Memory B cell (primary cell): ENCODE results near the gene NKX2-1.
"Not testable (repeated sequence)": the region's sequence is repeated elsewhere in the genome, so short reads cannot be mapped to it uniquely, and the experiment has no call there.

Experiments
- ATAC-seq: fragments of 150-1000 bp; cut with Tn5 transposase; 2 replicates; pipeline ENCODE4 v1.10.0; 2021; ENCODE audit warnings: low read depth, mild to moderate bottlenecking, moderate library complexity
- DNase-seq, 2 donors: peaks; one replicate each; pipeline ENCODE4 v3.0.0; 2022; ENCODE audit warnings: low spot score in 2 of 2
- H3K27ac Mint-ChIP-seq: one replicate; pipeline ENCODE4 v1.8.0; 2022; ENCODE audit warnings: mild to moderate bottlenecking, moderate library complexity, mixed read lengths
- H3K27me3 Mint-ChIP-seq: one replicate; pipeline ENCODE4 v1.8.0; 2022; ENCODE audit warnings: mixed read lengths
- H3K36me3 Mint-ChIP-seq: one replicate; pipeline ENCODE4 v1.8.0; 2022; ENCODE audit warnings: mild to moderate bottlenecking, mixed read lengths
- H3K4me1 Mint-ChIP-seq: one replicate; pipeline ENCODE4 v1.8.0; 2022; ENCODE audit warnings: mixed read lengths
- H3K4me3 Mint-ChIP-seq: one replicate; pipeline ENCODE4 v1.8.0; 2022; ENCODE audit warnings: mild to moderate bottlenecking, moderate library complexity, mixed read lengths
- H3K9me3 Mint-ChIP-seq: one replicate; pipeline ENCODE4 v1.8.0; 2022; ENCODE audit warnings: mixed read lengths

The NKX2-1 gene

GRCh38 chr14:36503771-36504741 is 16.0 kb downstream of the NKX2-1 start:
- H3K9me3 Mint-ChIP-seq: peaks cover 2% of the 10 kb centered on the region
- H3K4me3 Mint-ChIP-seq: no peak overlapping the region
- peaks cover 3% of the 10 kb centered on the region for H3K36me3 Mint-ChIP-seq
- H3K27ac Mint-ChIP-seq: no peak overlapping the region
- ATAC-seq (no peak), DNase-seq (no peak)
- H3K27me3 Mint-ChIP-seq: peaks cover 29% of the 10 kb centered on the region
- H3K4me1 Mint-ChIP-seq: peaks cover 3% of the 10 kb centered on the region

DNA sequence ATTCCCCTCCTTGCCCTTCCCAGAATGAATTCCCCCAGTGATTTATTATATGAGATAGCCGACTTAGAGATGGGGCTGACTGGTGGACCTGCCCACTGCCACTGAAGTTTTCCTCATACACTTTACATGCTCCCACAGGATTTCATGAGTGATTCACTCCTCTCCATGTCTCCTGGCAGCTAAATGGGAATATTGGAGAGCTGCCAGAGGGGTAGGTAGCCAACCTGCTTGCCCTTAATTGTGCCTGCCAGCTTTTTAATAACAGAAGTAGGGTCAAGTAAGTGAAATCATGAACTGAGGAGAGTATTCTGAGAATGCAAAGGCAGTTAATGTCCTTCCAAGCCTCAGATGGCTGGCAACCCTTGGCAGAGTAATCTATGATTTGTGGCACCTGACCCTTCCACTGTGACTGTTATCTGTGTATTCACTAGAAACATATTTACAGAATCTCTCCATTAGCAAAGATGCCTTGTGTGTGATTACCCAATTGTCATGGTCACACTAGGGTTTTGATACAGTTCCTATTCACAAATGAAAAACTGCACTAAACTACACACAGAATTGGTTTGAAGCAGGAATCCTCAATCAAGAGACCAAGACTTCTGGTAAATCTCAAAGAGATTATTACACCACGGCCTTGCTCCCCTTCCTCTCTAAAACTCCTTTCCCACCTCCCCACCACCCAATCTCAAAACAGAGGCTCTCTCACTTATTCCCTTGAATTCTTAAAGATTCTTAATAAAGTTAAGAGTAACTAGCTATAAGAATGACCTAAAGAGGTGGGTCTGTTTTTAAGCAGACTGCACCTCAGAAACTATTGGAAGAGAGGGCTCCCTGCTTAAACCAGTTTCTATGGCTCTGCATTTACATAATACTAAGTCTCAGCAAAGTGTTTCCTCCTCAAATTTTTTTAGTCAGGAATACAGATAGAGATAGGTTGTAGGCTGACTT is 17.2 kb downstream of the NKX2-1 start:
- Mint-ChIP-seq H3K36me3 (peaks cover 3% of the 10 kb centered on the region), H3K27me3 (peaks cover 30% of the 10 kb centered on the region), H3K27ac (no peak overlapping the region), H3K4me1 (peaks cover 3% of the 10 kb centered on the region), H3K4me3 (no peak overlapping the region), H3K9me3 (peaks cover 2% of the 10 kb centered on the region)
- DNase-seq: no peak
- no peak for ATAC-seq

DNA sequence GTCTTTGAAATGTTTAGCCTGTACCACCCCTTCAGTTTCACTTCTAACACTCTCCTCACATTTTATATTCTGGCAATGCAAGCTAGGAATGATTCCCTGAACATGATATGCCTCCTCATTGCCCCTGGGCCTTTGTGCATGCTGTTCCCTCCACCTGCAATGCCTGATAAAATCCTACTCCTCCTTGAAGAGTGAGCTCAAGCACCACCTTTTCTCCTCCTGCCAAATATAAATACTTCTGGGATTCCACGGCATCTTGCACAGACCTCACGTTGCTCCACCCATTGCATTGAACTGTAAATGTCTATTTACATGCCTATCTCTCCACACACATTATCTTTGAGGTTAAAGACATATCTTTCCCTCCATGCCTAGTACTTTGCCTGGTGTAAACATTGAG is 21.1 kb downstream of the NKX2-1 start:
- Mint-ChIP-seq H3K27me3 (peaks cover 15% of the 10 kb centered on the region), H3K27ac (no peak overlapping the region), H3K4me1 (no peaks in the 10 kb centered on the region), H3K36me3 (no peaks in the 10 kb centered on the region), H3K9me3 (no peaks in the 10 kb centered on the region), H3K4me3 (no peak overlapping the region)
- DNase-seq (no peak), ATAC-seq (no peak)

DNA sequence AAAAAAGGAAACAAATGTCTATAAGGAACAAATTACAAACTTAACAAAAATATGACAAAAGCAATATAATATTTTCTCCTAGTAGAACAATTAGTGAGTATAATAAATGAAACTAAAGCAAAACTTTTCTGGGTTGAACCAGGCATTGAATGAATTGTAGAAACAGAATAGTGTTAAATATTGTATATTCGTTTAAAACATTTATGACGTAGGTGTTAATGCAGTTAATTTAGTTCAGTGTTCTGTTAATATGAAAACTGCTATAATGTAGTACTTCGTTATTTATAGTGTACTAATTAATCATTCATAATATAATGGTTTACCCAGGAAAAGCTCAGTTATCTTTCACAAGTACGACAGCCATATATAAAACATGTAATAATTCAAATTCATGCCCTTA is 23.7 kb downstream of the NKX2-1 start:
- Mint-ChIP-seq H3K27me3 (peaks cover 5% of the 10 kb centered on the region), H3K36me3 (no peaks in the 10 kb centered on the region), H3K4me1 (no peaks in the 10 kb centered on the region), H3K4me3 (no peak overlapping the region), H3K27ac (no peak overlapping the region), H3K9me3 (no peaks in the 10 kb centered on the region)
- no peak for DNase-seq
- ATAC-seq: no peak

GRCh38 chr14:36495666-36496065 is 24.4 kb downstream of the NKX2-1 start:
- peaks cover 5% of the 10 kb centered on the region for H3K27me3 Mint-ChIP-seq
- no peak overlapping the region for H3K4me3 Mint-ChIP-seq
- ATAC-seq (no peak), DNase-seq (no peak)
- no peaks in the 10 kb centered on the region for H3K36me3 Mint-ChIP-seq
- H3K9me3 Mint-ChIP-seq: no peaks in the 10 kb centered on the region
- H3K27ac Mint-ChIP-seq: no peak overlapping the region
- no peaks in the 10 kb centered on the region for H3K4me1 Mint-ChIP-seq

DNA sequence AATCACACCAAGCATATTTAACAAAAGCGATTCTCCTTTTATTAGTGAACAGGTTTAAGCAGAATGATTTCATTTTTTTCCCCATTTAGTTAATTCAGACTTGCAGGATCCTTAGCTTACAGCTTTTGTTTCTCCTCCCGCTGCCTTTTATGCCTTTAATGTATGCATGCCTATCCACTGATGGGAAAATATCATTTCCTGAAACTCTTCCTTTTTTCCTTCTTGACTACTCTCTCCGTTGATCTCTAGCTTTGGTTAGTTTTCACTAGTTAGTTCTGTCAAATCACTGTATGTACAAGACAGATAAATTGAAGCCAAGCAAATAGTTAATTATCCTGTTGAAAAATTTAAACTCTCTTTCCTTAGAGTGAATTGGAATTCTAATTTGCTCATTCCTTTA is 26.3 kb downstream of the NKX2-1 start:
- no peak for ATAC-seq
- Mint-ChIP-seq H3K4me1 (no peaks in the 10 kb centered on the region), H3K9me3 (no peaks in the 10 kb centered on the region), H3K27ac (no peak overlapping the region), H3K27me3 (peaks cover 3% of the 10 kb centered on the region), H3K36me3 (no peaks in the 10 kb centered on the region), H3K4me3 (no peak overlapping the region)
- no peak for DNase-seq

DNA sequence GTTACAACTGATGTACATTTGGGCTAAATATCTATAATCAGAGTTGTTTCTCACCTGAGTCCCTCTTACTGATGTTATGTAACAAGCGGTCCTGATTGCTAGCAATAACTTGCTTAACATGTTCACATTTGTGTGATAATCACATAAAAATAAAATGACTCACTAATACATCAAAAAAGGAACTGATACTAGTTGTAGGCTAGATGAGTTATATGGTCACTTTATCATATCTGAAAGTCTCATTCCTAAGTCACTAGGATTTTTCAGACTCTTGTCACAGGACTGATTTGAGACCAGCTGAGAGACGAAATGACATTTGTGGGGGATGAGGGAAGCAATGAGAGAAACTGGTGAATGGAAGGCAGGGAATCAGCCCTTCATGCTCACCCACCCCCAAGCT is 34.3 kb downstream of the NKX2-1 start:
- H3K9me3 Mint-ChIP-seq: no peaks in the 10 kb centered on the region
- H3K27me3 Mint-ChIP-seq: no peaks in the 10 kb centered on the region
- ATAC-seq (no peak), DNase-seq (no peak)
- H3K4me3 Mint-ChIP-seq: no peak overlapping the region
- no peak overlapping the region for H3K27ac Mint-ChIP-seq
- no peaks in the 10 kb centered on the region for H3K36me3 Mint-ChIP-seq
- no peaks in the 10 kb centered on the region for H3K4me1 Mint-ChIP-seq

DNA sequence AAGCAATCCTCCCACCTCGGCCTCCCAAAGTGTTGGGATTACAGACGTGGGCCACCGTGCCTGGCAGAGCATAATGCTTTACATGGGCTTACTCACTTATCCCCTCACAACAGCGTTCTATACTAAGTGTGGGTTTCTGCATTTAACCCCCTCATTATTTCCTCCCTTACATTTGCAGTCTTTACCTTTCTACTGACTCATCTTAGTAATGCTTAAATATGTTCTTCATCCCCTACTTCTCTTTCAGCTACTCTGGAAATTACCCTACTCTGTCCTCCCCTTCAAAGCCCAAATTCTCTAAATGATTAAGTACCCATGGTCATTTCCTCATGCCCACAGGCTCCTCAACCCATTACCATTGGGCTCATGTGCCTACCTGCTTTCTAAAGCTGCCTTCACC is 40.7 kb downstream of the NKX2-1 start:
- ATAC-seq (no peak), DNase-seq (no peak)
- no peak overlapping the region for H3K4me3 Mint-ChIP-seq

GRCh38 chr14:36478782-36479181 is 41.2 kb downstream of the NKX2-1 start:
- H3K4me1 Mint-ChIP-seq: no peaks in the 10 kb centered on the region
- H3K4me3 Mint-ChIP-seq: no peak overlapping the region
- ATAC-seq (no peak), DNase-seq (no peak)
- H3K27ac Mint-ChIP-seq: no peak overlapping the region
- no peaks in the 10 kb centered on the region for H3K27me3 Mint-ChIP-seq
- H3K36me3 Mint-ChIP-seq: no peaks in the 10 kb centered on the region
- H3K9me3 Mint-ChIP-seq: peaks cover 2% of the 10 kb centered on the region

More for the DNA sequence above, 40.7 kb downstream of the NKX2-1 start:
- Mint-ChIP-seq H3K27me3 (no peaks in the 10 kb centered on the region), H3K9me3 (peaks cover 2% of the 10 kb centered on the region), H3K27ac (no peak overlapping the region), H3K4me1 (no peaks in the 10 kb centered on the region), H3K36me3 (no peaks in the 10 kb centered on the region)

- ATAC-seq (no peak), DNase-seq (no peak)
- Mint-ChIP-seq H3K27me3 (no peaks in the 10 kb centered on the region), H3K4me1 (no peaks in the 10 kb centered on the region), H3K4me3 (no peak overlapping the region), H3K9me3 (peaks cover 4% of the 10 kb centered on the region), H3K36me3 (no peaks in the 10 kb centered on the region), H3K27ac (no peak overlapping the region)
Measured at GRCh38 chr14:36477266-36477665, 42.8 kb downstream of the NKX2-1 start.

GRCh38 chr14:36476061-36476460 is 44.0 kb downstream of the NKX2-1 start:
- not testable (repeated sequence) for H3K4me3 Mint-ChIP-seq, H3K27ac Mint-ChIP-seq, H3K4me1 Mint-ChIP-seq, H3K9me3 Mint-ChIP-seq, H3K27me3 Mint-ChIP-seq, DNase-seq, ATAC-seq, H3K36me3 Mint-ChIP-seq

DNA sequence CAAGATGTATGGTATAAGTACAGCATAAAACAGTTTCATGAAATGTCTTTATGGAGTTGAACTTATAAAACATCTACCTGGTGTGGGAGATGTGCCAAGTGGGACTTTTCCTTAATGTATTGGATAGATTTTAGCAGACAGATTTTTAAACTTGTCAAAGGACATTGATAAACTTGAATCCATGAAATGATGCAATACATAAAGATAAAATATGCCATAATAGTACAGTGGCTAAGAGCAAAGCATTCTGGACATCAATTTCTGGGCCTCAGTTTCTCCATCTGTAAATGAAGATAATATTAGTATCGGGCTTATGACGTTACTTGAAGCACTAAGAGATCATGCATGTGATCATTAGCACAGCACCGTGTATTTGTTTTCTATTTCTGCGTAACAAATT is 45.4 kb downstream of the NKX2-1 start:
- Mint-ChIP-seq H3K4me1 (no peaks in the 10 kb centered on the region), H3K36me3 (no peaks in the 10 kb centered on the region), H3K27ac (no peak overlapping the region), H3K4me3 (no peak overlapping the region), H3K9me3 (peaks cover 5% of the 10 kb centered on the region), H3K27me3 (no peaks in the 10 kb centered on the region)
- ATAC-seq: no peak
- no peak for DNase-seq

DNA sequence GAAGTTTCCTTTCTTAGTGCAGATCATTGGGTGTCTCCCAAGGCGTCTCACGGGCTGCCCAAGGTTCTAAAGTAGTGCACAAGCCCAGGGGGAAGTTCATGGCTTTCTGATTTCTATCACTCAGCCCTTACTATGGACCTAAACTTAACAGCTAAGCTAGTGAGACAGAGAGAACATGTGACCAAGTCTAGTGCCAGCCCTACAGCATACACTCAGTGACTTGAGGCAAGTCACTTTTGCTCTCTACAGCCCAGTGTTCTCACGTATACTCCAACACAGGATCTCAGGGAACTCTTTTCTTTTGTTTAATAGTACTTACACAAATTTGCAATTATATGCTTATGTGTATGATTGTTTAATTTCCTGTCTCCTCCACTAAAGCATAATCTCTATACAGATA is 48.6 kb downstream of the NKX2-1 start:
- ATAC-seq: no peak

GRCh38 chr14:36467332-36467731 is 52.7 kb downstream of the NKX2-1 start:
- H3K36me3 Mint-ChIP-seq: no peaks in the 10 kb centered on the region
- no peaks in the 10 kb centered on the region for H3K27me3 Mint-ChIP-seq
- ATAC-seq (no peak), DNase-seq (no peak)
- no peak overlapping the region for H3K27ac Mint-ChIP-seq
- H3K4me3 Mint-ChIP-seq: no peak overlapping the region
- H3K9me3 Mint-ChIP-seq: peaks cover 2% of the 10 kb centered on the region
- H3K4me1 Mint-ChIP-seq: no peaks in the 10 kb centered on the region

More for the DNA sequence above, 48.6 kb downstream of the NKX2-1 start:
- Mint-ChIP-seq H3K27ac (no peak overlapping the region), H3K27me3 (no peaks in the 10 kb centered on the region), H3K9me3 (peaks cover 5% of the 10 kb centered on the region), H3K36me3 (no peaks in the 10 kb centered on the region), H3K4me3 (no peak overlapping the region), H3K4me1 (no peaks in the 10 kb centered on the region)
- DNase-seq: no peak
